ENCODE data around the gene ZNF607.
"Not testable (repeated sequence)": the region's sequence is repeated elsewhere in the genome, so short reads cannot be mapped to it uniquely, and the experiment has no call there.

ZNF607 gene

DNA sequence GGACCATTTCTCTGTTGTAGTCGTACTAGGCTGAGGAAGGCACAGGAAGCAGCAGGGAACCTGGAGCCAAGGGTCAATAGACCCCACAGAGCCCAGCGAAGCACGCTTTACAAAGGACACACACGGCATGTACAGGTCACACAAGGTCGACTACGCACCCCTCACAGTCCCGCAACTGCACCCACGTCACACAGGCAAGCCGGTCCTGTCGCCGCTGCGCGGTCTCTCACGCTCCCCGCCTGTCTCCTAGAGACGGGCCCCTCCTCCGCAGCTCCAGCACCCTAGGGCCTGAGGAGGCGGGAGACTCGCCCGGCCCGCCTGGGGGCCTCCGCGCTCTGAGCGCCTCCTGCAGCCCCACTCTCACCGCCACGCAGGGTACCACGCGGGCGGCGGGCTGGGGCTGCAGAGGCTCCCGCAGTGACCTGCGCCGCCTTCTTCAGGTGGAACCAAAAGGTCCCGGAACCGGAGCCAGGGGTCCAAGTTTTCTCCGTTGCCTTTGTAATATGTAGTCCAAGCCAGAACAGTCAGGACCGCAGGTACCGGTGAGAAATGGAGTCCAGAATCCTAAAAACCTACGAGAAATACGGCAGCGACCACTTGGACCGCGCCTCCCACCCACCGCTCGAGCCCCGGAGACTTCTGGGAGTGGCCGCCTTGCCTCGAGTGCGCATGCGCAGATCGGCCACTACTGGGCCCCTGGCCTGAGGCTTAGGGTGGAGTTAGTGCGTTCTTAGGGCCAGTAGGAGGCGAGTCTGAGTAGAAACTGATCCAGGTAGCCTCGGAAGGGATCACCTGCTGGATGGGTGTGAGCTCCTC is at the start of gene ZNF607:
Gene ZNF607 (minus strand): TSS at position 651 of the 816 bp plus-strand sequence. CDS start 8,143 bp downstream, outside the sequence.
- H3K4me3 ChIP-seq (ENCODE audit: control insufficient read depth, low read depth, low read length): peak within 1 kb of the TSS; percentile 90
- peak; percentile 61 for TF ChIP-seq CTCF (conservative IDR thresholded peaks at IDR 0.05; ENCODE audit: control insufficient read depth, insufficient read depth, low read depth, low read length)
- peak; percentile 88 for DNase-seq (ENCODE audit: low read depth)

GRCh38 chr19:37763488-37763887 is 43.9 kb upstream of the ZNF607 start:
- no peak overlapping the region for H3K4me3 ChIP-seq (ENCODE audit: control insufficient read depth, low read depth, low read length)
- no peak for TF ChIP-seq CTCF (conservative IDR thresholded peaks at IDR 0.05; ENCODE audit: control insufficient read depth, insufficient read depth, low read depth, low read length)
- DNase-seq (ENCODE audit: low read depth): peak; percentile 43

DNA sequence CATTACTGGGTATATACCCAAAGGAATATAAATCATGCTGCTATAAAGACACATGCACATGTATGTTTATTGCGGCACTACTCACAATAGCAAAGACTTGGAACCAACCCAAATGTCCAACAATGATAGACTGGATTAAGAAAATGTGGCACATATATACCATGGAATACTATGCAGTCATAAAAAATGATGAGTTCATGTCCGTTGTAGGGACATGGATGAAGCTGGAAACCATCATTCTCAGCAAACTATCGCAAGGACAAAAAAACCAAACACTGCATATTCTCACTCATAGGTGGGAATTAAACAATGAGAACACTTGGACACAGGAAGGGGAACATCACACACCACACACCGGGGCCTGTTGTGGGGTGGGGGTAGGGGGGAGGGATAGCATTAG is 38.1 kb upstream of the ZNF607 start:
- DNase-seq (ENCODE audit: low read depth); H3K4me3 ChIP-seq (ENCODE audit: control insufficient read depth, low read depth, low read length): not testable (repeated sequence)

GRCh38 chr19:37738371-37738770 is 18.8 kb upstream of the ZNF607 start:
- H3K4me3 ChIP-seq (ENCODE audit: control insufficient read depth, low read depth, low read length): no peak overlapping the region
- peak; percentile 7 for DNase-seq (ENCODE audit: low read depth)
- no peak for TF ChIP-seq CTCF (conservative IDR thresholded peaks at IDR 0.05; ENCODE audit: control insufficient read depth, insufficient read depth, low read depth, low read length)

- DNase-seq (ENCODE audit: low read depth): no peak
- no peak overlapping the region for H3K4me3 ChIP-seq (ENCODE audit: control insufficient read depth, low read depth, low read length)
- no peak for TF ChIP-seq CTCF (conservative IDR thresholded peaks at IDR 0.05; ENCODE audit: control insufficient read depth, insufficient read depth, low read depth, low read length)
These were observed 5.6 kb upstream of the ZNF607 start for GRCh38 chr19:37725181-37725580.

- TF ChIP-seq CTCF (conservative IDR thresholded peaks at IDR 0.05; ENCODE audit: control insufficient read depth, insufficient read depth, low read depth, low read length): no peak
- no peak for DNase-seq (ENCODE audit: low read depth)
- H3K4me3 ChIP-seq (ENCODE audit: control insufficient read depth, low read depth, low read length): peak overlapping the region; percentile 90
These were observed 335 bp upstream of the ZNF607 start for GRCh38 chr19:37719927-37720265.

DNA sequence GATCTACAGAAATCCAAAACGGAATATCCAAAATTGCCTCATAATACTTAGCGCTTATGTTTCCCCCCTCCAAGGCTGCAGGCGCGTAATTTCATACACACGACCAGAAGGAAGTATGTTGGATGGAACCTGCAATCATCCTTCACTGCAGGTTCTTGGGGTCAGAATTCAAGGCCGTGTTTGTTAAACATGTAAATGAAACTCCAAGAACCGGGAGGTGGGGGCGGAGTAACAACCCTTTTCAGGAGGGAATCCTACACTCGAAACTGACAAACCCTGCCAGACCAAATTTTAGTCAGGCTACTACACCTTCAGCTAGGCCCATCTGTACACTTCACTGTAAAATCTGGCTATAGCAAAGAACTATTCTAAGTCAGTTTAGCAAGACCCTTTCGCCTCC is 1.3 kb downstream of the ZNF607 start:
- no peak for DNase-seq (ENCODE audit: low read depth)
- TF ChIP-seq CTCF (conservative IDR thresholded peaks at IDR 0.05; ENCODE audit: control insufficient read depth, insufficient read depth, low read depth, low read length): no peak
- H3K4me3 ChIP-seq (ENCODE audit: control insufficient read depth, low read depth, low read length): peak overlapping the region; percentile 90
